ENCODE data around the gene NADK.

DNA sequence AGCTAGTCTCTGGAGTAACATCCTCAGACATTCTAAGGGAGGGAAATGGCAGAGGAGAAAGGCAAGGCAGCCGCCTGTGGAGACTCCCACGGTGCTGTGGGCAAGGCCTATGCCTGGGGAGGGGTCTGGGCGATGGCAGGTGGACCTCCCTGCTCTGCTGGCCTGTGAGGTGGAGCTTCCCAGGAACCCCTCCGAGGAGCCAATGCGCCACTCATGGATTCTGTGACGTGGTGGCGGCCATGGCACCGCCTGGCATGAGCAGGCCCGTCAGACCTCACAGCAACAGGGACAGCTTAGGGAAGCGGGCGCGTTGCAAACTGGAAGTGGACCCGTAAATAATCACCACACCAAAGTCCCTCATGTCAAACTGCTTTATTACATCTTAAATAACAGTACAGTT, 6.7 kb upstream of the NADK start:
- TF ChIP-seq, protein P1, sequence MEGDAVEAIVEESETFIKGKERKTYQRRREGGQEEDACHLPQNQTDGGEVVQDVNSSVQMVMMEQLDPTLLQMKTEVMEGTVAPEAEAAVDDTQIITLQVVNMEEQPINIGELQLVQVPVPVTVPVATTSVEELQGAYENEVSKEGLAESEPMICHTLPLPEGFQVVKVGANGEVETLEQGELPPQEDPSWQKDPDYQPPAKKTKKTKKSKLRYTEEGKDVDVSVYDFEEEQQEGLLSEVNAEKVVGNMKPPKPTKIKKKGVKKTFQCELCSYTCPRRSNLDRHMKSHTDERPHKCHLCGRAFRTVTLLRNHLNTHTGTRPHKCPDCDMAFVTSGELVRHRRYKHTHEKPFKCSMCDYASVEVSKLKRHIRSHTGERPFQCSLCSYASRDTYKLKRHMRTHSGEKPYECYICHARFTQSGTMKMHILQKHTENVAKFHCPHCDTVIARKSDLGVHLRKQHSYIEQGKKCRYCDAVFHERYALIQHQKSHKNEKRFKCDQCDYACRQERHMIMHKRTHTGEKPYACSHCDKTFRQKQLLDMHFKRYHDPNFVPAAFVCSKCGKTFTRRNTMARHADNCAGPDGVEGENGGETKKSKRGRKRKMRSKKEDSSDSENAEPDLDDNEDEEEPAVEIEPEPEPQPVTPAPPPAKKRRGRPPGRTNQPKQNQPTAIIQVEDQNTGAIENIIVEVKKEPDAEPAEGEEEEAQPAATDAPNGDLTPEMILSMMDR (IDR thresholded peaks at IDR 0.05), result no peak
- TF ChIP-seq POLR2AphosphoS5 (IDR thresholded peaks at IDR 0.05) (no peak), POLR2A (IDR thresholded peaks at IDR 0.05; ENCODE audit: low read depth) (no peak)

All from esophagus muscularis mucosa (tissue), 3 donors.